B cell (primary cell): Measurements from ENCODE around the gene FGFR2. TPM values are rescaled to one million over a fixed set of nuclear protein-coding genes. Genes with fewer than 3 reads are reported as not detected.

Experiments used
- ATAC-seq: fragments of 200-7000 bp; cut with Tn5 transposase; one replicate; pipeline ENCODE4 v1.10.0; 2021; ENCODE audit warnings: low read depth, mild to moderate bottlenecking, moderate number of reproducible peaks, moderate library complexity
- CTCF ChIA-PET: fragments of 350-600 bp; sonication (Branson Sonifier 250); formaldehyde crosslinking; loops from one replicate; lab custom pipeline; 2021; ENCODE audit warnings: antibody characterized with exemption, inconsistent platforms; lab: Charles Lee
- POLR2A ChIA-PET: fragments of 350-600 bp; sonication (Branson Sonifier 250); formaldehyde crosslinking; loops from one replicate; lab custom pipeline; 2021; ENCODE audit warnings: antibody characterized with exemption; lab: Charles Lee
- DNase-seq: peaks from one replicate; pipeline ENCODE4 v3.0.0; 2013
- H2AFZ ChIP-seq: 2 replicates; pipeline ENCODE4 v1.6.1; 2012; ENCODE audit warnings: mild to moderate bottlenecking, low read depth, low read length; ENCODE audit not compliant: insufficient read depth, poor library complexity, severe bottlenecking
- H3K27ac ChIP-seq, 2 donors: 1 replicate in 1 of 2; 2 replicates in 1 of 2; pipeline ENCODE4 v1.5.1; 2012 to 2013; ENCODE audit warnings: low read length in 2 of 2, mild to moderate bottlenecking in 2 of 2, moderate library complexity in 1 of 2
- H3K27me3 ChIP-seq, 4 experiments: fragments of 200-600 bp in 1 of 4; sonication (generic) in 1 of 4; replicated peaks in 1 of 4; 1 replicate in 2 of 4; 2 replicates in 2 of 4; pipeline versions ENCODE4 v1.6.1 to v1.7.0; 2013 to 2016; ENCODE audit warnings: low read length in 3 of 4, mild to moderate bottlenecking in 2 of 4, mixed read lengths in 1 of 4, moderate library complexity in 1 of 4; ENCODE audit not compliant: insufficient read depth in 4 of 4, control insufficient read depth in 3 of 4; ENCODE audit errors: control extremely low read depth in 1 of 4
- H3K36me3 ChIP-seq, 2 experiments: replicated peaks in 1 of 2; 1 replicate in 1 of 2; 2 replicates in 1 of 2; pipeline versions ENCODE4 v1.6.1 to v1.7.1; 2013; ENCODE audit warnings: low read length in 1 of 2; ENCODE audit not compliant: insufficient read depth in 2 of 2, control insufficient read depth in 1 of 2; ENCODE audit errors: control extremely low read depth in 1 of 2, extremely low read depth in 1 of 2
- H3K4me1 ChIP-seq, 2 donors: fragments of 200-600 bp in 1 of 2; sonication (generic) in 1 of 2; 1 replicate in 1 of 2; 2 replicates in 1 of 2; pipeline versions ENCODE4 v1.5.1 to v1.6.1; 2013 to 2017; ENCODE audit warnings: low read length in 2 of 2; ENCODE audit not compliant: control insufficient read depth in 2 of 2, insufficient read depth in 2 of 2
- H3K4me2 ChIP-seq: replicated peaks from 2 replicates; pipeline ENCODE3; 2012; ENCODE audit warnings: mild to moderate bottlenecking, low read depth, low read length; ENCODE audit not compliant: poor library complexity, severe bottlenecking
- H3K4me3 ChIP-seq, 5 experiments: fragments of 200-600 bp in 1 of 5; sonication (generic) in 1 of 5; 1 replicate in 3 of 5; 2 replicates in 2 of 5; pipeline versions ENCODE4 v1.5.1 to v1.7.0; 2011 to 2016; ENCODE audit warnings: low read length in 4 of 5, mild to moderate bottlenecking in 4 of 5, low read depth in 2 of 5, control low read depth in 1 of 5, moderate library complexity in 1 of 5; ENCODE audit not compliant: insufficient read depth in 1 of 5; ENCODE audit errors: control extremely low read depth in 1 of 5, extremely low read depth in 1 of 5
- H3K79me2 ChIP-seq: fragments of 200-600 bp; sonication (generic); one replicate; pipeline ENCODE4 v1.6.0; 2016; ENCODE audit warnings: low read length; ENCODE audit not compliant: control insufficient read depth, insufficient read depth
- H3K9ac ChIP-seq: fragments of 200-600 bp; sonication (generic); 2 replicates; pipeline ENCODE4 v1.6.1; 2017; ENCODE audit warnings: mild to moderate bottlenecking, low read length, moderate library complexity
- H3K9me3 ChIP-seq, 3 donors: one replicate each; pipeline versions ENCODE4 v1.6.1 to v1.7.1; 2013; ENCODE audit warnings: low read length in 2 of 3; ENCODE audit not compliant: control insufficient read depth in 2 of 3, insufficient read depth in 1 of 3; ENCODE audit errors: control extremely low read depth in 1 of 3
- H4K20me1 ChIP-seq: 2 replicates; pipeline ENCODE4 v1.6.0; 2012; ENCODE audit warnings: mild to moderate bottlenecking, low read length; ENCODE audit not compliant: insufficient read depth, control insufficient read depth, poor library complexity, severe bottlenecking
- H3K27ac Mint-ChIP-seq: one replicate; pipeline ENCODE4 v1.8.0; 2021; ENCODE audit warnings: mixed read lengths
- H3K27me3 Mint-ChIP-seq: one replicate; pipeline ENCODE4 v1.8.0; 2021; ENCODE audit warnings: mixed read lengths
- H3K4me1 Mint-ChIP-seq: one replicate; pipeline ENCODE4 v1.8.0; 2021; ENCODE audit warnings: mixed read lengths
- H3K4me3 Mint-ChIP-seq: one replicate; pipeline ENCODE4 v1.8.0; 2021; ENCODE audit warnings: mixed read lengths
- H3K9me3 Mint-ChIP-seq: one replicate; pipeline ENCODE4 v1.8.0; 2022; ENCODE audit warnings: mixed read lengths; ENCODE audit not compliant: insufficient read depth
- CTCF ChIP-seq: fragments of 200-600 bp; IDR thresholded peaks from one replicate; pipeline ENCODE4 v1.8.0; 2022; ENCODE audit warnings: antibody characterized with exemption, mild to moderate bottlenecking
- EZH2 ChIP-seq: IDR thresholded peaks from 2 replicates; pipeline ENCODE4 v1.6.1; 2012; ENCODE audit warnings: borderline replicate concordance, low read depth, mild to moderate bottlenecking, moderate library complexity, low read length; ENCODE audit not compliant: insufficient read depth, poor library complexity, severe bottlenecking
- WGBS: methylation state at CpG from one replicate; pipeline ENCODE4 v1.1.5; 2013; ENCODE audit warnings: missing lambda C conversion rate; ENCODE audit not compliant: insufficient coverage; 5-methylcytosine and 5-hydroxymethylcytosine counted together
- intact Hi-C: fragments of 100-400 bp; cut with micrococcal nuclease; formaldehyde crosslinking; loops from one replicate; pipeline ENCODE4 v1.10.0; 2022
- polyA plus RNA-seq: library from polyadenylated mRNA; depleted of rRNA; stranded (reverse); fragments of >200 nt; gene quantifications from 2 replicates; pipeline ENCODE4 v1.2.3, GENCODE V29; 2012
- total RNA-seq, 2 donors: library from RNA; stranded (reverse); fragments of 120-200 nt in 1 of 2; gene quantifications; 1 replicate in 1 of 2; 2 replicates in 1 of 2; pipeline versions ENCODE4 v1.2.3 to v1.2.4, GENCODE V29; 2013 to 2022

FGFR2 gene
- total and polyA plus RNA-seq, 2 donors (not counting 1 experiment from before 2014, with no cell fraction given) = not detected

GRCh38 chr10:121527690-121528089 is 70.6 kb downstream of the FGFR2 start:
- DNase-seq (no peak), ATAC-seq (no peak)
- no peak overlapping the region for H3K4me3 ChIP-seq
- no peak for TF ChIP-seq CTCF
- no peak for TF ChIP-seq EZH2
- Mint-ChIP-seq H3K4me1 (no peaks in the 10 kb centered on the region), H3K4me3 (no peak overlapping the region), H3K9me3 (no peaks in the 10 kb centered on the region), H3K27me3 (no peaks in the 10 kb centered on the region), H3K27ac (no peak overlapping the region)
- peaks cover 0 to 3% (median 0%) of the 10 kb centered on the region in 3 donors for H3K9me3 ChIP-seq
- no peak overlapping the region for H3K4me2 ChIP-seq
- H3K79me2 ChIP-seq = no peaks in the 10 kb centered on the region
- ChIA-PET CTCF (no interaction called here), POLR2A (no interaction called here)
- no peak overlapping the region for H3K9ac ChIP-seq
- H3K36me3 ChIP-seq = no peaks in the 10 kb centered on the region
- WGBS = 83% methylated on average over 5 of the region's 6 CpGs
- H3K27ac ChIP-seq = no peak overlapping the region
- H4K20me1 ChIP-seq = no peaks in the 10 kb centered on the region
- no peaks in the 10 kb centered on the region for H3K4me1 ChIP-seq
- intact Hi-C loops = no loop called here
- no peaks in the 10 kb centered on the region for H3K27me3 ChIP-seq
- H2AFZ ChIP-seq = no peak overlapping the region

GRCh38 chr10:121526801-121527221 is 71.4 kb downstream of the FGFR2 start:
- POLR2A ChIA-PET = no interaction called here
- H3K4me3 Mint-ChIP-seq = no peak overlapping the region
- DNase-seq (no peak), ATAC-seq (no peak)
- H3K4me2 ChIP-seq = no peak overlapping the region
- 22% methylated on average over 3 of the region's 8 CpGs for WGBS
- H3K4me1 Mint-ChIP-seq = no peaks in the 10 kb centered on the region
- no peaks in the 10 kb centered on the region for H3K27me3 ChIP-seq
- no peak overlapping the region for H3K27ac ChIP-seq
- H3K9me3 Mint-ChIP-seq = no peaks in the 10 kb centered on the region
- H3K27me3 Mint-ChIP-seq = no peaks in the 10 kb centered on the region
- H3K4me1 ChIP-seq = no peaks in the 10 kb centered on the region
- H3K79me2 ChIP-seq = no peaks in the 10 kb centered on the region
- no peaks in the 10 kb centered on the region for H3K36me3 ChIP-seq
- no peaks in the 10 kb centered on the region for H3K9me3 ChIP-seq
- no peaks in the 10 kb centered on the region for H4K20me1 ChIP-seq
- intact Hi-C loops = no loop called here
- H3K27ac Mint-ChIP-seq = no peak overlapping the region
- H3K4me3 ChIP-seq = no peak overlapping the region
- H2AFZ ChIP-seq = no peak overlapping the region
- TF ChIP-seq CTCF = no peak
- TF ChIP-seq EZH2 = no peak
- CTCF ChIA-PET = no interaction called here
- no peak overlapping the region for H3K9ac ChIP-seq
